ENCODE results near the gene ARL1. TPM values are rescaled to one million over a fixed set of nuclear protein-coding genes. Genes with fewer than 3 reads are reported as not detected.

The ARL1 gene
- total RNA-seq: 76.7 and 114 TPM in 2 replicates

GRCh38 chr12:101407436-101408345, at the start of gene ARL1:
Gene ARL1, minus strand, starts transcription at chr12:101407772. Its CDS starts 127 bp downstream, at chr12:101407645.
- DNase-seq (ENCODE audit: low read depth): peak; percentile 91
- H3K4me3 ChIP-seq (ENCODE audit: low read depth, low read length): peak within 1 kb of the TSS; percentile 94
- no peak for TF ChIP-seq CTCF (IDR thresholded peaks at IDR 0.05; ENCODE audit: insufficient read depth, low read depth, low read length)

DNA sequence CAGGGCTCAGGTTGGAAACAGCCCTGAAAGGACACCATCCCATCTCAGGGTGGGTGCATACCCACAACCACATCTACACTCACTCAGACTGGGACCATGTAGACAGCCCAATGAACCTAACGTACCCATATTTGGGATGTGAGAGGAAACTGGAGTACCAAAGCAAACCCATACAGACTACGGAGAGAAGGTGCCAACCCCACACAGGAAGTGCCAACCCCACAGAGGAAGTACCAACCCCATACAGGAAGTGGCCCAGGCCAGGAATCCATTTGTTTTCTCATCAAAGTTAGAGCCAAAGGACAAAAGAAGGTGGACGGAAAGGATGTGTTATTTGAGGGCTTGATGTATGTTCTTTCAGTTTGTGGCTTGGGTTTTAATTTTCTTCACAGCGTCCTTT, 48.1 kb upstream of the ARL1 start:
- TF ChIP-seq CTCF (IDR thresholded peaks at IDR 0.05; ENCODE audit: insufficient read depth, low read depth, low read length): no peak
- no peak overlapping the region for H3K4me3 ChIP-seq (ENCODE audit: low read depth, low read length)
- no peak for DNase-seq (ENCODE audit: low read depth)

GRCh38 chr12:101441461-101442224, 34.1 kb upstream of the ARL1 start:
- TF ChIP-seq CTCF (IDR thresholded peaks at IDR 0.05; ENCODE audit: insufficient read depth, low read depth, low read length): no peak
- no peak overlapping the region for H3K4me3 ChIP-seq (ENCODE audit: low read depth, low read length)
- DNase-seq (ENCODE audit: low read depth): no peak

GRCh38 chr12:101439236-101439635, 31.7 kb upstream of the ARL1 start:
- no peak overlapping the region for H3K4me3 ChIP-seq (ENCODE audit: low read depth, low read length)
- TF ChIP-seq CTCF (IDR thresholded peaks at IDR 0.05; ENCODE audit: insufficient read depth, low read depth, low read length): no peak
- no peak for DNase-seq (ENCODE audit: low read depth)

DNA sequence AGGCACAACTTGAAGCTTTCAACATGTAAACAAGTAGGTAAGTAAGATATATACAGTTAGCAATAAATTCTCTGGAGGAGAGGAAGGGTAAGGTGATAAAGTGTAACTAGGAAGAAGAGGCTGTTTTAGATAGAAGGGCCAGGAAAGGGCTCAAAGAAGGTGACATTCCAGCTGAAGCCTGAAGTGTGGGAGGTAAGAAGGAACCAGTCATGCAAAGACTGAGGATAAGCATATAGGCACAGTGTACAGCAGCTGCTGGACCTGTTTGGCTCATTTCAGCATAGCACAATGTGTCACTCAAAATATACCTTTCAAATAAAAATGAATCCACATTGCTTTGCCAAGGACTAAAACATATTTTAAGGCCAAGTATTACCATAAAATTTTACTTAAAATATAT, 28.6 kb upstream of the ARL1 start:
- TF ChIP-seq CTCF (IDR thresholded peaks at IDR 0.05; ENCODE audit: insufficient read depth, low read depth, low read length): no peak
- H3K4me3 ChIP-seq (ENCODE audit: low read depth, low read length): no peak overlapping the region
- no peak for DNase-seq (ENCODE audit: low read depth)

DNA sequence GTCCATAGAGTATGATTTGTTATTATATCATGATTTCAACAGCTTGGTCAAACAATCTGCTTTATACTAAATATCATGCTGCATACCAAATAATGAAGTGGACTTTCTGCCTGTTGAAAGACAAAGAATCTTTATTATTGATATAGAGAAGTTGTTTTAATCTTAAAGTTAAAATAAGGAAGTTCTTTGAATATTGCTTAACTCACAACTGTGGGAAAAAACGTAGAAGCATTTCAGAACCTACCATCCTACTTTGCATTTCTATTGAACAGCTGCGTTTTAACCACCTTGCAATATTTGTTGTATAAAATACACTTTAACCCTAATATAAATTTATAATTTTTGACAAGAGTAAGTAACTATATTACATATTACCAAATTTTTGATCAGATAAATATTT, 22.9 kb upstream of the ARL1 start:
- TF ChIP-seq CTCF (IDR thresholded peaks at IDR 0.05; ENCODE audit: insufficient read depth, low read depth, low read length): no peak
- no peak overlapping the region for H3K4me3 ChIP-seq (ENCODE audit: low read depth, low read length)
- DNase-seq (ENCODE audit: low read depth): no peak
